ENCODE measurements around the gene TMCC2.

DNA sequence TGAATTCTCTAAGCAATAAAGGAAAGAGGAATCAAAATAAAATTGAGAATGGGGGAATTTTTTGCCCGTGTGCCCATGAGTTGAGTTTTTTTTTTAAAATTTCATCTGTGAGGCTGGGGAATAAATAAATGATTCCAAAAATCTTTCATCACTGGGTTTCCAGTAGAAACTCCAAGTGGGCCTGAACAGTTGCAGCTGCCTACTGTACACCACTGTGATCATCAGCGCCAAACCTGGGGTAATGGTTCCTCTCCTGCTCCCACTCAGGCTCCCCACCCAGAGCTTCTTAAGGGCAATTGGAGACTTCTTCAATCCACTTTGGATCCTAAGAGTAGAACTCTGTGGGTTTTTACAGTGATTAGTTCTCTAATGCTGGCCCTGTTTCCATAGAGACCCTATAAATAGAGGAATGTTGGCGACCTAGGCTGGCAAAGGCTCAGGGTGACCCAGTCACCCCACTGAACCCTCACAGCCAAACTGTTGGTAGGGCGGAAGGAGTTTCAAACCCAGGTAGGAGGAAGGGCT is 9.3 kb downstream of the TMCC2 start:
- TF ChIP-seq ELF1 (IDR thresholded peaks at IDR 0.05; ENCODE audit: borderline replicate concordance, low read depth): no peak
- TF ChIP-seq, protein P1, sequence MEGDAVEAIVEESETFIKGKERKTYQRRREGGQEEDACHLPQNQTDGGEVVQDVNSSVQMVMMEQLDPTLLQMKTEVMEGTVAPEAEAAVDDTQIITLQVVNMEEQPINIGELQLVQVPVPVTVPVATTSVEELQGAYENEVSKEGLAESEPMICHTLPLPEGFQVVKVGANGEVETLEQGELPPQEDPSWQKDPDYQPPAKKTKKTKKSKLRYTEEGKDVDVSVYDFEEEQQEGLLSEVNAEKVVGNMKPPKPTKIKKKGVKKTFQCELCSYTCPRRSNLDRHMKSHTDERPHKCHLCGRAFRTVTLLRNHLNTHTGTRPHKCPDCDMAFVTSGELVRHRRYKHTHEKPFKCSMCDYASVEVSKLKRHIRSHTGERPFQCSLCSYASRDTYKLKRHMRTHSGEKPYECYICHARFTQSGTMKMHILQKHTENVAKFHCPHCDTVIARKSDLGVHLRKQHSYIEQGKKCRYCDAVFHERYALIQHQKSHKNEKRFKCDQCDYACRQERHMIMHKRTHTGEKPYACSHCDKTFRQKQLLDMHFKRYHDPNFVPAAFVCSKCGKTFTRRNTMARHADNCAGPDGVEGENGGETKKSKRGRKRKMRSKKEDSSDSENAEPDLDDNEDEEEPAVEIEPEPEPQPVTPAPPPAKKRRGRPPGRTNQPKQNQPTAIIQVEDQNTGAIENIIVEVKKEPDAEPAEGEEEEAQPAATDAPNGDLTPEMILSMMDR (IDR thresholded peaks at IDR 0.05 in 2 of 3, conservative IDR thresholded peaks at IDR 0.05 in 1 of 3; ENCODE audit: borderline replicate concordance in 1 of 3, insufficient read depth in 1 of 3, low read depth in 2 of 3, low read length in 2 of 3): no peak
- TF ChIP-seq SP1 (IDR thresholded peaks at IDR 0.05; ENCODE audit: low read depth): no peak
- no peak for TF ChIP-seq POLR2AphosphoS5 (IDR thresholded peaks at IDR 0.05; ENCODE audit: low read depth, low read length)
- TF ChIP-seq EZH2phosphoT487 (IDR thresholded peaks at IDR 0.05; ENCODE audit: borderline replicate concordance): no peak
- TF ChIP-seq POLR2A (IDR thresholded peaks at IDR 0.05; ENCODE audit: borderline replicate concordance, extremely low read depth, insufficient read depth, insufficient read length): no peak
- TF ChIP-seq, protein P2, sequence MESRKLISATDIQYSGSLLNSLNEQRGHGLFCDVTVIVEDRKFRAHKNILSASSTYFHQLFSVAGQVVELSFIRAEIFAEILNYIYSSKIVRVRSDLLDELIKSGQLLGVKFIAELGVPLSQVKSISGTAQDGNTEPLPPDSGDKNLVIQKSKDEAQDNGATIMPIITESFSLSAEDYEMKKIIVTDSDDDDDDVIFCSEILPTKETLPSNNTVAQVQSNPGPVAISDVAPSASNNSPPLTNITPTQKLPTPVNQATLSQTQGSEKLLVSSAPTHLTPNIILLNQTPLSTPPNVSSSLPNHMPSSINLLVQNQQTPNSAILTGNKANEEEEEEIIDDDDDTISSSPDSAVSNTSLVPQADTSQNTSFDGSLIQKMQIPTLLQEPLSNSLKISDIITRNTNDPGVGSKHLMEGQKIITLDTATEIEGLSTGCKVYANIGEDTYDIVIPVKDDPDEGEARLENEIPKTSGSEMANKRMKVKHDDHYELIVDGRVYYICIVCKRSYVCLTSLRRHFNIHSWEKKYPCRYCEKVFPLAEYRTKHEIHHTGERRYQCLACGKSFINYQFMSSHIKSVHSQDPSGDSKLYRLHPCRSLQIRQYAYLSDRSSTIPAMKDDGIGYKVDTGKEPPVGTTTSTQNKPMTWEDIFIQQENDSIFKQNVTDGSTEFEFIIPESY (IDR thresholded peaks at IDR 0.05; ENCODE audit: extremely low read depth, insufficient replicate concordance, low read length): no peak
- TF ChIP-seq JUND (IDR thresholded peaks at IDR 0.05): no peak
- TF ChIP-seq SRF (IDR thresholded peaks at IDR 0.05; ENCODE audit: low read depth): no peak
- no peak for TF ChIP-seq EZH2 (IDR thresholded peaks at IDR 0.05)
